ENCODE results near the gene SAC3D1. TPM values are rescaled to one million over a fixed set of nuclear protein-coding genes. Genes with fewer than 3 reads are reported as not detected.

SAC3D1 gene
- total RNA-seq = 8.4 and 9.8 TPM in 2 replicates

DNA sequence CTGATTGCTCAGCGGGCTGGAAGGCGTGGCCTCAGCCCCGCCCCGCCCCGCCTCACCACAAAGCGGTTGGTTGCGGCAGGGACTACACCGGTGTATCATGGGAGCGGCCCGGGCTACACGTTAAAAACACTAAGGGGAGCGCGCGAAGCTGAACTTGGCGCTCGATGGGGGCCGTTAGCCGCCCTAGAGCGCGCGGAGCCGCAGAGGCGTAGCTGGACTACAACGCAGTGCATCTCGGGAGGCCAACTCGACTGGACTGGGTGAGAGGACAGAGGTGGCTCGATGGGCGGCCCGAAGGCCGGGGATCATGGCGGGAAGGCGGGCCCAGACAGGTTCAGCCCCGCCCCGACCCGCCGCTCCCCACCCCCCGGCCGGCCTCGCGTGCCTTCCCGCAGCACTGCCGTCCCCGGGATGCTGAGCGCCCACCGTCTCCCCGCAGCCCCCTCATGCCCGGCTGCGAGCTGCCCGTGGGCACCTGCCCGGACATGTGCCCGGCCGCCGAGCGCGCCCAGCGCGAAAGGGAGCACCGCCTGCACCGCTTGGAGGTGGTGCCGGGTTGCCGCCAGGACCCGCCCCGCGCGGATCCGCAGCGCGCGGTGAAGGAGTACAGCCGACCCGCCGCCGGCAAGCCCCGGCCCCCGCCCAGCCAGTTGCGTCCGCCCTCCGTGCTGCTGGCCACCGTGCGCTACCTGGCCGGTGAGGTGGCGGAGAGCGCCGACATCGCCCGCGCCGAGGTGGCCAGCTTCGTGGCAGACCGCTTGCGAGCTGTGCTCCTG, at the start of gene SAC3D1:
Gene SAC3D1, plus strand, starts transcription at position 364 of the 776 bp plus-strand sequence. Its CDS starts 83 bp downstream, at position 447.

DNA sequence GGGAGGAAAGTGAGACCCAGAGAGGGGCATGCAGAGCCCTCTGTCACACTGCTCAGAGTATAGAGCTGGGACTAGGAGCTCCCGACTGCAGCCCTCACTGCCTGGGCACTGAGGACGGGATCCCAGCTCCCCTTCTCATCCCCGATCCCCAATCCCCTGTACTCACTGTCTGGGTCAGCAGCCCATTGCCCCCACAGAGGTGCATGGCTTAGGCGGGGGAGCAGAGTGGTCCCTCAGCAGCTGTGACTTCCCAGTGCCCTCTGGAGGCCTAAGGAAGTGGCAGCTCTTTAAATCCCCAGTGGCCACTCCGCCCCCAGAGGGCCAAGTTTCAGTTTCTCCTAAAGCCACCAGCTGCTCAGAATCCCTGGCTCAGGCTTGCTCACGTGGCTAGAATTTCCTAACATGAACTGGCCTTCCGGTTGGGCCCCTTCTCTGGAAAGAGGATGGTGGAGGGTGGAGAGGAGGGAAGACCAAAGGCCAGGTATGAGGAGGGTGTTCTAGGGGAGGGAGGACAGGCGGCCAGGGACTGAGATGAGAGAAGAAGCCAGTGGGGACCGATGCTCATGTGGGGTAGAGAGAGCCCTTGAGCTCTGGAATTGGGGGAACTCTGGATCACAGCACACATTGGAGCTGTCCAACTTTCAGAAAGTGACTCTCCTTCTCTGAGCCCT, 44.2 kb upstream of the SAC3D1 start, which contains the start of gene BATF2:
Gene BATF2, minus strand, starts transcription at position 262 of the 671 bp plus-strand sequence. Its CDS starts 57 bp downstream, at position 205.

DNA sequence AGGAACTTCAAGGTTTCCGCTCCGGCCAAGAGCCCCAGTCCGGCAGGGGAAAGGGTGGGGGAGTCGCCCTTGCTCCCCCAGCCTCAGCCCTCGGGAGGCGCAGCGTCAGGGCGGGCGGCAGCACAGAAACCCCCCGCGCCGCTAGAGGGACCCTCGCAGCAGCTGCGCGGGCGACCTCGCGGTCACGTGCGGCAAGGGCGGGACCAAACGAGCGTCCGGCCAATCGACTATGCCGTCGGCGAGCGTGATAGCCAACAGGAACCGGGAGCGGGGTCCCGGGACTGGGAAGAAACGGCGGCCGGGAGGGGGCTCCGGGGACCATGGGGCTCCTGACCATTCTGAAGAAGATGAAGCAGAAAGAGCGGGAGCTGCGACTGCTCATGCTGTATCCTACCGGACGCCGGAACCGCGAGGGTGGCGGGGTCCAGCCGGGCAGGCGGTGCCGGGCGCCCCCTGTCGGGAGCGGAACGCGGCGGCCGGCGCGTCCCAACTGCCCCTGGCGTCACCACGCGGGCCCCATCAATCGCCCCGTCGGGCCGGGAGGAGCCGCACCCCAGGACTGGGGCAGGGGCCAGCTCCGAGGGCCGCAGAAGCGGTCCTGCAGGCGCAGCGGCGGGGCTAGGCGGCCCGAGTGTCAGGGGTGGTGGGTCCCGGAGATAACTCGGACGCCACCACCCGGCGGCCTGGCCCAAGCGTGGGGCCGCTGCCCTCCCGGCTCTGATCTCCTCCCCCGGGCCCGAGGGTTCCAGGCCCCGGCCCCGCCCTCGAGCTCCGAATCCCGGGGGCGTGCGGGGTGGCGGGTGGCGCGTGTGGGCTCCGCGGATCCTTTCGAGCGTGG, 26.9 kb upstream of the SAC3D1 start, which contains the start of gene ARL2:
Gene ARL2, plus strand, starts transcription at position 273 of the 838 bp plus-strand sequence. Its CDS starts 48 bp downstream, at position 321.

DNA sequence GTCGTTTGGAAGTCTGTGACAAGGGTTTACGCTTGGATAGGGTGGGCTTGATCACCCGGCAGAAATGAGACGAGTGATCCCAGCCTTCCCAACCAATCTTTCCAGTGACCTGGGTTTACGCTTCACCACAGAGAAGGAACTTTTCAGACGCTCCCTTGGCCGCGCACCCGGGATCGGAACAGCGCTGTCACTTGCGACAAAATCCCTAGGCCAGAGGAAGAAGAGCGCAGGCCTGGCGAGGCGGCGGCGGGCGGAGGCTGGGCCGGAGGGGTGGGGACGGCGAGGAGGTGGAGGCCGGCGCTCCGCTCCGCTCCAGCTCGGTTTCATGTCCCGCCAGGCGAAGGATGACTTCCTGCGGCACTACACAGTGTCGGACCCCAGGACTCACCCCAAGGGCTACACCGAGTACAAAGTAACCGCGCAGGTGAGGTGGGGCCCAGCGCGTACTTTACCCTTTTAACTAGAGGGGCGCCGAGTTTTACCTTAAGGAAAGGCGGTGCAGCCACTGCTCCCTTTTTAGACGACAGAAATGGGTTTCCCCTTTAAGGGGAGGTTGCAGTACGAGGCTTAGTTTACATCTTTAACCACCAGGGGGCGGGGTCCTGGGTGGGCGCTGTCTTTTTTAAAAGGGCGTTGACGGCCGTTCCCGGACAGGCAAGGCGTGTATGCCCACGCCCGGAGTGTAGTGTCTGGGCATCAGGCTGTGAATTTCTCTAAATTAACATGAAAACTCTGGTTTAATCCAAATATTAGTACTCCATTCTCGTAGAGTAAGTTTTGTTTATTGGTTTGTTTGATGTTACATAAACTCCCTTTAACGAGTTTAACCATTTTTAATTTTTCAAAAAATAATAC, 13.6 kb upstream of the SAC3D1 start, which contains the start of gene SNX15:
Gene SNX15, plus strand, starts transcription at position 227 of the 855 bp plus-strand sequence. Its CDS starts 99 bp downstream, at position 326.

DNA sequence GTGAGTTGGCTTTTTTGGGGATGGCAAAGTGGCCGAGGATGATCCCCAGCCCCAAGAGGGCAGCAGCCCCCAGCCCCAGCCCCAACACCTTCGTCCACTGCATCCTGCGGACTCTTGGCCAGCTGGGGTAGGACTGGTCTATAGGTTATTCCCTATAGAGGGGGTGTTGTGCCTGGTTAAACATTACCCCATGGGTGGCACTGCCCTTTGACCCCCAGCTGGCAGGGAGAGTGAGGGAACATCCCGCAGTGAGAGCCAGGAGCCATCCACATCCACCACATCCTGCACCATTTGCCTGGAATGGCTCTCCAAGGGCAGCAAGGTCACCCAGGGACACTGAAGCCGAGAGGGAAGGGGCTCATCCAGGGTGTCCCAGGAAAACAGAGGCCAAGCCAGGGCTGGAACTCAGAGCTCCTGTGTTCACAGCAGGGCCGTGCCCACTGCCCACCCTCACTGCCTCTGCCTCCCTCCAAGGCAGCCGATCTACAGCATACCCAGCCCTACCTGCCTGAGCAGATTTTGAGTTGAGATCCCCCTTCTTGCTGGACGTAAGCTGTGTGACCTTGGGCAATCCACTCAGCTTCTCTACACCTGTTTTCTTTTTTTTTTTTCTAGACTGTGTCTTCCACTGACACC, 17.5 kb downstream of the SAC3D1 start, which contains the start of gene NAALADL1:
Gene NAALADL1, minus strand, starts transcription at position 135 of the 636 bp plus-strand sequence. Its CDS starts 32 bp downstream, at position 103.

GRCh38 chr11:65083834-65084597, 43.0 kb downstream of the SAC3D1 start, which contains the start of the genes CDCA5 and ZFPL1:
TSS of gene CDCA5 (minus strand) at chr11:65084040. CDS start at chr11:65083978, 62 bp downstream.
TSS of gene ZFPL1 (plus strand) at chr11:65084222. CDS start at chr11:65084699, 477 bp downstream.

Other genes starting within 250 kb of the SAC3D1 start
- gene MAP4K2, start 238.0 kb upstream of the SAC3D1 start, total RNA-seq = 18.6 and 41.5 TPM in 2 replicates
- gene MEN1, start 230.7 kb upstream of the SAC3D1 start, total RNA-seq = 9.4 and 26.4 TPM in 2 replicates
- 0.16 and 0.25 TPM in 2 replicates for gene CDC42BPG, start 196.6 kb upstream of the SAC3D1 start, total RNA-seq
- gene EHD1, start 162.6 kb upstream of the SAC3D1 start, total RNA-seq = 43.5 and 108 TPM in 2 replicates
- gene ATG2A, start 124.0 kb upstream of the SAC3D1 start, total RNA-seq = 7.0 and 13.4 TPM in 2 replicates
- gene PPP2R5B, start 116.5 kb upstream of the SAC3D1 start, total RNA-seq = 7.6 and 13.6 TPM in 2 replicates
- not detected in 2 replicates for gene GPHA2, start 105.3 kb upstream of the SAC3D1 start, total RNA-seq
- gene MAJIN, start 69.1 kb upstream of the SAC3D1 start, total RNA-seq = not detected in 2 replicates
- 0.31 and 0.32 TPM in 2 replicates for gene BATF2, start 44.2 kb upstream of the SAC3D1 start, total RNA-seq
- gene ARL2, start 27.1 kb upstream of the SAC3D1 start, total RNA-seq = 120 and 126 TPM in 2 replicates
- gene SNX15, start 13.8 kb upstream of the SAC3D1 start, total RNA-seq = 8.1 and 10.4 TPM in 2 replicates
- gene NAALADL1, start 17.3 kb downstream of the SAC3D1 start, total RNA-seq = 8.1 and 8.8 TPM in 2 replicates
- gene CDCA5, start 42.8 kb downstream of the SAC3D1 start, total RNA-seq = 8.1 and 8.6 TPM in 2 replicates
- 23.0 and 30.5 TPM in 2 replicates for gene ZFPL1, start 43.0 kb downstream of the SAC3D1 start, total RNA-seq
- 199 and 268 TPM in 2 replicates for gene VPS51, start 55.0 kb downstream of the SAC3D1 start, total RNA-seq
- 8.7 and 16.1 TPM in 2 replicates for gene TM7SF2, start 70.7 kb downstream of the SAC3D1 start, total RNA-seq
- 3.6 and 5.5 TPM in 2 replicates for gene ZNHIT2, start 76.5 kb downstream of the SAC3D1 start, total RNA-seq
- 268 and 409 TPM in 2 replicates for gene FAU, start 80.9 kb downstream of the SAC3D1 start, total RNA-seq
- 34.5 and 50.3 TPM in 2 replicates for gene MRPL49, start 81.1 kb downstream of the SAC3D1 start, total RNA-seq
- 7.3 and 32.0 TPM in 2 replicates for gene SYVN1, start 93.3 kb downstream of the SAC3D1 start, total RNA-seq
- not detected in 2 replicates for gene SPDYC, start 129.0 kb downstream of the SAC3D1 start, total RNA-seq
- gene CAPN1, start 140.7 kb downstream of the SAC3D1 start, total RNA-seq = 86.8 and 101 TPM in 2 replicates
- 6.2 and 7.7 TPM in 2 replicates for gene POLA2, start 220.8 kb downstream of the SAC3D1 start, total RNA-seq